HG03432 (cell line): ENCODE measurements around the gene KISS1R.

ENCODE experiments used
- ATAC-seq: cut with Tn5 transposase; IDR thresholded peaks from one replicate; pipeline ENCODE4 v1.9.1; 2021; ENCODE audit warnings: mild to moderate bottlenecking, moderate library complexity; ENCODE audit not compliant: unreplicated experiment

The KISS1R gene

DNA sequence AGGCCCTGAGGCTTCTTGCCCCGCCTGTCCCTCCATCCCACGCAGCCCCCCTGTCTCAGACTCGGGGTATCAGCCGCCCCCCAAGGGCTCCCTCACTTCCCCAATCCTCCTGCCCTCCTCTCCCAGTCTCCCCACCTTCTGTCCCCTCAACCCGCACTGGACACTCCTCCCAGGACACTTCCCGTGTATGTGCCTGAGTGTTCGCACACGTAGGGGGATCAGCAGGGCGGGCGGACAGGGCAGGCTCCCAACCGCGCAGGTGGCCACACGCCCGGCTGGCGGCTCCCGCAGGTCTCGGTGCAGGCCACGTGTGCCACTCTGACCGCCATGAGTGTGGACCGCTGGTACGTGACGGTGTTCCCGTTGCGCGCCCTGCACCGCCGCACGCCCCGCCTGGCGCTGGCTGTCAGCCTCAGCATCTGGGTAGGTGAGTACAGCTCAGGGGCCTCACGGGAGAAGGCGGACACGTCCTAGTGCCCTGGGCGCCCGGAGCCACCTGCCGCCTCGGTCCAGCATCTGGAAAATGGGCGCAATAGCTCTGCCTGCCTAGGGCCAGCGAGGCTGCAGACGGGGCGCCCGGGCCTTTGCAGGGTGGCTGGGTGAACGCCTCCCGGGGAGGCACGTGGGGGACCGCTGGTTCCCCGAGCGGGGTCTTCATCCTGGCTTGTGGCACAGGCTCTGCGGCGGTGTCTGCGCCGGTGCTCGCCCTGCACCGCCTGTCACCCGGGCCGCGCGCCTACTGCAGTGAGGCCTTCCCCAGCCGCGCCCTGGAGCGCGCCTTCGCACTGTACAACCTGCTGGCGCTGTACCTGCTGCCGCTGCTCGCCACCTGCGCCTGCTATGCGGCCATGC lies 2.3 kb downstream of the KISS1R start:
- peak; percentile 17 for ATAC-seq

GRCh38 chr19:920051-920864 lies 3.1 kb downstream of the KISS1R start:
- peak; percentile 31 for ATAC-seq

DNA sequence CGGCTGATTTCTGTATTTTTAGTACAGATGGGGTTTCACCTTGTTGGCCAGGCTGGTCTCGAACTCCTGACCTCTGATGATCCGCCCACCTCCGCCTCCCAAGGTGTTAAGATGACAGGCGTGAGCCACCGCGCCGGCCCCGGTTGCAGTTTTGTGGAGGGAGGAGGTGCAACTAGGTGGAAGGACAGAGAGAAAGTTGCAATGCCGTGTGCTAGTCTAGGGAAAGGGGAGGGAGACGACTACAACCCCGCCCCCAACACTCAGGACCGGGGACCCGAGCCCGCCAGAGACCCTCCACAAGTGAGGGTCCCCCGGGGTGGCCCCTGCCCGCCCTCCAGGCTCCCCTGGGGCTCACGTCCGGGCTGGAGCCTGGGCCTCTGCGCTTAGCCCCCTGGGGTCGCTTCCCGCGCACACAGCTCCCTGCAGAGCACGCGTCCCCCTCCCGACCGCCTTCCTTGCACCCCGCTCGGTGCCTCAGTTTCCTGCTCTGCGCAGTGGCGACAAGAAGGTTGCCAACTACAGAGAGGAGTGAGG lies 7.5 kb downstream of the KISS1R start:
- ATAC-seq = no peak

- peak; percentile 46 for ATAC-seq
These were observed 8.0 kb downstream of the KISS1R start for GRCh38 chr19:925087-925525.

GRCh38 chr19:925526-926322 lies 8.6 kb downstream of the KISS1R start, which contains the start of gene ARID3A:
ARID3A (plus strand) TSS chr19:926035; CDS start chr19:929529, 3,494 bp downstream.
- ATAC-seq = peak; percentile 60

- no peak for ATAC-seq
These were observed 9.1 kb downstream of the KISS1R start for GRCh38 chr19:926323-926588.

GRCh38 chr19:926589-927350 lies 9.6 kb downstream of the KISS1R start:
- ATAC-seq = no peak

GRCh38 chr19:927351-927779 lies 10.2 kb downstream of the KISS1R start:
- ATAC-seq = no peak

- ATAC-seq = no peak
These were observed 10.8 kb downstream of the KISS1R start for GRCh38 chr19:927780-928401.

DNA sequence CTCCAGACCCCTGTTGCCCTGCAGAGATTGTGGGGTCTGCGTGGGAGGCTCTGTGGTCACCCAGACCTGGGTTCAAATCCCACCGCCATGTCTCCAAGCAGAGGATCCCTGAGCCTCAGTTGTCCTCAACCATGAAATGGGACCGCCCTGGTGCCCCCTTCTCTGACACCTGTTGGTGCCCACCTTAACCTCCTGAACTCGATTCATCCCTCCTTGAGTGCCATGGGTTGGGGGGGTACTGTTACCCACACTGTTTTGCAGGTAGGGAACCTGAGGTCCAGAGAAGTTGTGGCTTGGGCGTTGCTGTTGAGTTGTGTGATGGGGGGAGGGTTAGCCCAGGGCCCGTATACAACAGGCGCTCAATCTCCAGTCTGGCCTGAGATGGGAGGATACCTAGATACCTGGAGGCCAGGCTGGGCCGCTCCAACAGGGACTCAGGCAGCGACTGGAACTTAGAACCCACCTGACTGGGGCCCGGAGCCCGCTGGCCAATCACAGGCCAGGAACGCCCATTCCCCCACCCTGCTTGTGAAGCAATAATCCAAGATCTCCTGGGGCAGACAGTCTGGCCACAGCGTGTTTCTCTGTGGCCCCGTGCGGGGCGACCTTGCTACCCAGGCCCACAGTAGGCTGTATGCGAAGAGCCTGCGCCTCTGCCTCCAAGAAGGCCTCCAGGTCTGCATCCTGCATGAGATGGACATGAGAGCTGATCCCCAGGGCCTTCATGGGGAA lies 11.5 kb downstream of the KISS1R start:
- ATAC-seq = no peak

GRCh38 chr19:929203-929890 lies 12.2 kb downstream of the KISS1R start:
- no peak for ATAC-seq

DNA sequence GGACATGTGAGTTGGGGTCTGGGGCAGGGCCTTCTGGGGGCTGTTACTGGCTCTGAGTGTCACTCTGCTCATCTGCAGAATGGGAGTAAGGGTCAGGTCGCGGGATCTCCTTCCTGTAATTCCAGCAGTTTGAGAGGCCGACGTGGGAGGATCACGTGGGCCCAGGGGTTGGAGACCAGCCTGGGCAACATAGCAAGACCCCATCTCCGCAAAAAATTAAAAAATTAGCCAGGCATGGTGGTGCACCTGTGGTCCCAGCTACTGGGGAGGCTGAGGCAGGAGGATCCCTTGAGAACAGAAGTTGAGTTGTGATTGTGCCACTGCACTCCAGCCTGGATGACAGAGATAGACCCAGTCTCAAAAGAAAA lies 12.7 kb downstream of the KISS1R start:
- ATAC-seq = no peak

DNA sequence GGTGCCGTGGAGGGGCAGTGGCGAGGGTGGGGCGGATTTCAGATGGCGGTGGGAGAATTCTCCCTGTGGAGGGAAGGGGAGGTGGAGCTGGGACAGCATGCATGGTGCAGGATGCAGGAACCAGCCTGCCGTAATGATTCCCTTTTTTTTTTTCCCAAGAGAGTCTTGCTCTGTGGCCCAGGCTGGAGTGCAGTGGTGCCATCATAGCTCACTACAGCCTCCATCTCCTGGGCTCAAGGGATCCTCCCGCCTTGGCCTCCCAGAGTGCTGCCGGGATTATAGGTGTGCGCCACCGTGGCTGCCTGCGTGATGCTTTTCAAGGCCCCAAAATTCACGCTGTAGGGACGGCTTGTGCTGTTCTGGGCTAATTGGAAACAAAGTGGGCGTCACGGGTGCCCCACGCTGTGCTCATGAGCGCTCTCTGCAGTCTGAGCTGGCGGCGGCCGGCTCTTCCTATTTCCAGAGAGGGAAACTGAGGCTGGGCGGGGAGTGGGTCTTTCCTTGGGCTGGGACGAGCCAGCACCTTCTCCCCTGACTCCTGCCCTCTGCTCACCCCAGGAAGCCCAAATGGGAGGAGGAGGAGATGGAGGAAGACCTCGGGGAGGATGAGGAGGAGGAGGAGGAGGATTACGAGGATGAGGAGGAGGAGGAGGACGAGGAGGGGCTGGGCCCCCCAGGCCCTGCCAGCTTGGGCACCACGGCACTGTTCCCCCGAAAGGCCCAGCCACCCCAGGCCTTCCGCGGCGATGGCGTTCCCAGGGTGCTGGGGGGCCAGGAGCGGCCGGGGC lies 14.9 kb downstream of the KISS1R start:
- ATAC-seq = no peak

- ATAC-seq = no peak
These were observed 15.8 kb downstream of the KISS1R start for GRCh38 chr19:932648-933552.

GRCh38 chr19:933553-933882 lies 16.4 kb downstream of the KISS1R start:
- ATAC-seq = no peak

DNA sequence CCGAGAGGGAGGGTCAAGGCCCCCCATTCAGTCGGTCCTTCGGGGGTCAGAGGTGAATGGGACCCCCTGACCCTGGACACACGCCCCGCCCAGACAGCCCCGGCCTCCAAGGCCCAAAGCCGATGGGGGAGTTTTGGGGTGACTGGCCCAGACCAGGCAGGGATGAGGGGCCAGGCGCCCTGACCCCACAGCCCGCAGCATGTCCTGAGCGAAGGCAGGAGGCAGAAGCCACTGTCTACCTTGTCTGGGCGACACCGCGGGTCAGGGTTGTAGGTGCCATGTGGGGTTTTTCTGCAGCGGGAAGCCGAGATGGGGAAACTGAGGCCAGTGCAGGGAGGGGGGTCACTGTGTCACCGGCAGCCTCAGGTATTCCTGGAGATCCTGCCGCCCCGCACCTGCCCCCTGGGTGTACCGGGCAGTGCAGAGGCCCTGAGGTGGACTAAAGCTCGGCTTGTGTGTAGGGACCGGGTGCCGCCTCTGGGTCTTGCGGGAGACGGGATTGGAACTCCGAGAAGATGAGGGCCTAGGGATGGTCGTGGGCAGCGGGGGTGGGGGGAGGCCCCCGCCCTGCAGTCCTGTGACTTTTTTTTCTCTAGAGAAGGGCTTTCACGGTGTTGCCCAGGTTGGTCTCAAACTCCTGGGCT lies 17.2 kb downstream of the KISS1R start:
- ATAC-seq = no peak
